Measurements from ENCODE around the gene PCDHA2. TPM values are rescaled to one million over a fixed set of nuclear protein-coding genes. Genes with fewer than 3 reads are reported as not detected.
"Not testable (repeated sequence)": the region's sequence is repeated elsewhere in the genome, so short reads cannot be mapped to it uniquely, and the experiment has no call there.

Gene PCDHA2
- not detected for total RNA-seq

DNA sequence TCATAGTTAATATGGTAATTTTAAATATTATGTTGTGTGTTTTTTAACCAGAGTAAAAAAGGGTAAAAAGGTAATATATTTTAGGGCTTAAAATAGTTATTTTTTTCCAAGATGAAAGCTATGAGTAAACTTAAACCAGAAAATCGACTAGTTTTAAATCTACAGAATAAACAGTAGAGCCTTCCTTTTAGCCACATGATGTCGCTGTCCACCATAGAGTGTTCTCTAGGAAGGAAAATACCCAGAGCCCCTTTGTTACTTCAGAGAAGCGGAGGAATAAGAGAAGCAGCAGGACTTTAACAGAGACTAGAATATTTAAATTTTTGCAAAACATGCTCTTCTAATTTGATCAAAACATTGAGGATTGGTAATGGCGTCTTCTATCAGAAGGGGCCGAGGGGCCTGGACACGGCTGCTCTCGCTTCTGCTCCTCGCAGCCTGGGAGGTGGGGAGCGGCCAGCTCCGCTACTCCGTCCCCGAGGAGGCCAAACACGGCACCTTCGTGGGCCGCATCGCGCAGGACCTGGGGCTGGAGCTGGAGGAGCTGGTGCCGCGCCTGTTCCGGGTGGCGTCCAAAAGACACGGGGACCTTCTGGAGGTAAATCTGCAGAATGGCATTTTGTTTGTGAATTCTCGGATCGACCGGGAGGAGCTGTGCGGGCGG, at the start of gene PCDHA2:
PCDHA2 (plus strand) TSS at position 258 of the 664 bp plus-strand sequence.
- Mint-ChIP-seq H3K4me3 (no peak within 1 kb of the TSS), H3K27ac (no peak within 1 kb of the TSS), H3K4me1 (no peaks in the 10 kb centered on the region), H3K27me3 (peaks cover 4% of the 10 kb centered on the region), H3K36me3 (ENCODE audit: low read depth) (no peaks in the 10 kb centered on the region), H3K9me3 (peaks cover 27% of the 10 kb centered on the region)
- DNase-seq = no peak
- ChIA-PET POLR2A (no interaction called here), CTCF (interaction anchor here (1.2 kb wide), 1 partner anchor 8 kb away, joined by 3 read pairs; no protein-coding TSS in a partner anchor)

DNA sequence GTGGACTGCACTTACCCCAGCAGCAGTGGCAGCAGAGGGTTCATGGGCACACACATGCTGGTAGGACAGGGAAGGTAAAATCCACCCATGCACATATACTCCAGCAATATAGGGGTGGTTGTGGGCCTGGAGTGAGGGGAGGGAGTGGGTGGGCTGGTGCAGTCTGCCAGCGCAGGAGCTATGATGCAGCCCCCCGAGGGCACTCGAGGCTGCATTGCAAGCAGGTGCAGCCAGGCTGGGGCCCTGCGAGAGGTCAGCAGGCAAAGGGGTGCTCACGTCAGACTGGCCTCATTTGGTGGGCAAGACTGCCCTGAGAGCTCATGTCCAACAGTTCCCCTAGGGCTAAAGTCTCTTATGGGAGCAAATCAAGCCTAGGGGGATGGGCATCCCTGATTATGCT, 41.1 kb upstream of the PCDHA2 start:
- no peak for DNase-seq
- H3K36me3 Mint-ChIP-seq (ENCODE audit: low read depth) = no peaks in the 10 kb centered on the region
- peaks cover 52% of the 10 kb centered on the region for H3K9me3 Mint-ChIP-seq
- CTCF ChIA-PET = no interaction called here
- no peaks in the 10 kb centered on the region for H3K4me1 Mint-ChIP-seq
- H3K4me3 Mint-ChIP-seq = no peak overlapping the region
- H3K27me3 Mint-ChIP-seq = no peaks in the 10 kb centered on the region
- POLR2A ChIA-PET = no interaction called here
- no peak overlapping the region for H3K27ac Mint-ChIP-seq

DNA sequence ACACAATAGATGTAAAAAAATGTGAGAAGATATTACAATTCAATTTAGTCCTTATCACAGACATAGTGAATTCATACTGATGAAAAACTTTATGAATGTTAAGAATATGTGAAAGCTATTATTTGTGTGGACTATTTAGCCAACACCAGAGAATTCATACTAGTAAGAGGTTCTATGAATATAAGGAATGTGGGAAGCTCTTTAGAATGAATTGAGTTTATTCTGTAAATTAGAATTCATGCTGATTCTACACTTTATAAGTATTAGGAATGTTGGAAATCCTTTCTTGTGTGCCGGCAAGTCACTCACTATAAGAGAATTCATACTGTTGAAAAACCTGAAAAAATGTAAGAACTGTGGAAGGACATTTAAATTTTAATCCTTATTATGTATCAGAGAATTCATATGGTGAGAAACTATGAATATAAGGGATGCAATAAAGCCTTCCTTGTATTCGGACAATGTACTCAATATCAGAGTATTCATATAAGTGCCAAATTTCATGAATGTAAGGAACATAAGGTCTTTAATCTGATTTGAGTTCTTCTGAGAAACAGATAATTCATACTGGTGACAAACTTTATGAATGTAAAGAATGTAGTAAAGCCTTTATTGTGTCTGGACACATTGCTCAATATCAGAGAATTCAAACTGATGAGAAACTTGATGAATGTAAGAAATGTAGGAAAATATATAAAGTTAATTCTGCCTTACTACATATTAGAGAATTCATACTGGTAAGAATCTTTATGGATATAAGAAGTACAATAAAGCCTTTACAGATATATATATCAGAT, 30.3 kb upstream of the PCDHA2 start:
- Mint-ChIP-seq H3K27me3 (no peaks in the 10 kb centered on the region), H3K4me3 (no peak overlapping the region), H3K36me3 (ENCODE audit: low read depth) (peaks cover 5% of the 10 kb centered on the region), H3K27ac (no peak overlapping the region), H3K9me3 (peaks cover 63% of the 10 kb centered on the region), H3K4me1 (no peaks in the 10 kb centered on the region)
- no peak for DNase-seq
- POLR2A ChIA-PET = no interaction called here
- CTCF ChIA-PET = no interaction called here

DNA sequence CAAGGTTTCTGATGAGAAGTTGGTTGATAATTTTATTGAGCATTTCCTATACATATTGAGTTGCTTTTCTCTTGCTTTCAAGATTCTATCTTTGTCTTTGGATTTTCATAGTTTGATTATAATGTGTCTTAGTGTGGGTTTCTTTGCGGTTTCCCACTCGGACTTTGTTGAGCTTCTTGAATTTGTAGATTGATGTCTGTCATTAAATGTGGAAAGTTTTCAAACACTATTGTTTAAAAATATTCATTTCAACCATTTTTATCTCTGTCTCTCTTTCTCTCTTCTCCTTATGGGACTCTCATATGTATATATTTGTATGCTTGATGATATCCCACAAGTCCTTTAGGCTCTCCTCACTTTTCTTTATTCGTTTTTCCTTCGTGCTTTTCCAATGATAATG, 27.2 kb upstream of the PCDHA2 start:
- Mint-ChIP-seq H3K27ac (no peak overlapping the region), H3K36me3 (ENCODE audit: low read depth) (peaks cover 3% of the 10 kb centered on the region), H3K9me3 (peaks cover 53% of the 10 kb centered on the region), H3K4me3 (no peak overlapping the region), H3K27me3 (no peaks in the 10 kb centered on the region), H3K4me1 (no peaks in the 10 kb centered on the region)
- ChIA-PET CTCF (no interaction called here), POLR2A (no interaction called here)
- DNase-seq = no peak

- no peaks in the 10 kb centered on the region for H3K27me3 Mint-ChIP-seq
- no peaks in the 10 kb centered on the region for H3K36me3 Mint-ChIP-seq (ENCODE audit: low read depth)
- H3K9me3 Mint-ChIP-seq = peaks cover 47% of the 10 kb centered on the region
- POLR2A ChIA-PET = no interaction called here
- CTCF ChIA-PET = no interaction called here
- H3K27ac Mint-ChIP-seq = no peak overlapping the region
- no peak overlapping the region for H3K4me3 Mint-ChIP-seq
- DNase-seq = no peak
- no peaks in the 10 kb centered on the region for H3K4me1 Mint-ChIP-seq
Measured at GRCh38 chr5:140780512-140780911, 14.1 kb upstream of the PCDHA2 start.

GRCh38 chr5:140785905-140786686, 8.6 kb upstream of the PCDHA2 start, which contains the start of gene PCDHA1:
TSS of gene PCDHA1 (plus strand) at chr5:140786140.
- H3K36me3 Mint-ChIP-seq (ENCODE audit: low read depth) = no peaks in the 10 kb centered on the region
- POLR2A ChIA-PET = no interaction called here

GRCh38 chr5:140787422-140787821, 7.2 kb upstream of the PCDHA2 start:
- not testable (repeated sequence) for H3K27me3 Mint-ChIP-seq

More at GRCh38 chr5:140785905-140786686, 8.6 kb upstream of the PCDHA2 start, which contains the start of gene PCDHA1:
- peaks cover 4% of the 10 kb centered on the region for H3K27me3 Mint-ChIP-seq
- no peak for DNase-seq
- CTCF ChIA-PET = interaction anchor here (1.0 kb wide), 1 partner anchor 9 kb away, joined by 3 read pairs; the partner anchor contains the start of gene PCDHA2
- H3K27ac Mint-ChIP-seq = no peak within 1 kb of the TSS
- H3K4me3 Mint-ChIP-seq = no peak within 1 kb of the TSS
- peaks cover 31% of the 10 kb centered on the region for H3K9me3 Mint-ChIP-seq
- H3K4me1 Mint-ChIP-seq = peaks cover 1% of the 10 kb centered on the region

GRCh38 chr5:140787849-140788504, 6.7 kb upstream of the PCDHA2 start:
- H3K4me1 Mint-ChIP-seq; H3K36me3 Mint-ChIP-seq (ENCODE audit: low read depth); POLR2A ChIA-PET; CTCF ChIA-PET; H3K4me3 Mint-ChIP-seq; H3K27me3 Mint-ChIP-seq; H3K27ac Mint-ChIP-seq; DNase-seq: not testable (repeated sequence)
- H3K9me3 Mint-ChIP-seq = peaks cover 24% of the 10 kb centered on the region

More at GRCh38 chr5:140787422-140787821, 7.2 kb upstream of the PCDHA2 start:
- POLR2A ChIA-PET; DNase-seq; H3K36me3 Mint-ChIP-seq (ENCODE audit: low read depth); H3K27ac Mint-ChIP-seq; H3K4me3 Mint-ChIP-seq; H3K4me1 Mint-ChIP-seq: not testable (repeated sequence)
- peaks cover 27% of the 10 kb centered on the region for H3K9me3 Mint-ChIP-seq
- CTCF ChIA-PET = interaction anchor here (1.0 kb wide), 1 partner anchor 8 kb away, joined by 3 read pairs; the partner anchor contains the start of gene PCDHA2

DNA sequence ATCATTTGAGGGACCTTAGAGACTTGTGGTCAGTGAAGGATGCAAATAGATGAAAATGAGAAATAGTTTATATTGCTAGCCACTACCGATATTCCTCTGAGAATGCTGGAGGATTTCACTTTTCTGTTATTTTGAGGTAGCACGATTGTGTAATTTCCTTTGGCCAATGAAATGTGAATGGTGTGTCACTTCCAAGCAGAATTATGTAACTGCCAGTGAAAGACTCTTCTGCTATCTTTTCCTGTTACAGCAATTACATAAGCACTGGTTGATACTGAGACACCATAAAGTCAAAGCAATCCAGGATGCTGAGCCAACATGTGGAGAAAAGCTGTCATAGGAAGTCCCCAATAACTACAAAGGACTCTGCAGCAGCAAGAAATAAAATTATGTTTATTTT, 3.6 kb upstream of the PCDHA2 start:
- Mint-ChIP-seq H3K4me1 (no peaks in the 10 kb centered on the region), H3K27ac (no peak overlapping the region)
- CTCF ChIA-PET = no interaction called here

GRCh38 chr5:140795259-140795641, 598 bp downstream of the PCDHA2 start:
- H3K4me1 Mint-ChIP-seq = no peaks in the 10 kb centered on the region
- peaks cover 28% of the 10 kb centered on the region for H3K9me3 Mint-ChIP-seq
- no peak overlapping the region for H3K4me3 Mint-ChIP-seq
- peaks cover 5% of the 10 kb centered on the region for H3K27me3 Mint-ChIP-seq
- H3K36me3 Mint-ChIP-seq (ENCODE audit: low read depth) = no peaks in the 10 kb centered on the region
- DNase-seq = no peak
- H3K27ac Mint-ChIP-seq = no peak overlapping the region
- POLR2A ChIA-PET = no interaction called here
- CTCF ChIA-PET = interaction anchor here (1.2 kb wide), 1 partner anchor 9 kb away, joined by 3 read pairs; no protein-coding TSS in a partner anchor

More for the DNA sequence above, 3.6 kb upstream of the PCDHA2 start:
- POLR2A ChIA-PET = no interaction called here
- Mint-ChIP-seq H3K4me3 (no peak overlapping the region), H3K36me3 (ENCODE audit: low read depth) (no peaks in the 10 kb centered on the region), H3K27me3 (peaks cover 8% of the 10 kb centered on the region), H3K9me3 (peaks cover 34% of the 10 kb centered on the region)
- DNase-seq = no peak

- H3K36me3 Mint-ChIP-seq (ENCODE audit: low read depth); POLR2A ChIA-PET; H3K4me3 Mint-ChIP-seq: not testable (repeated sequence)
Measured at GRCh38 chr5:140796072-140796717, 1.5 kb downstream of the PCDHA2 start.

GRCh38 chr5:140796718-140797095, 2.1 kb downstream of the PCDHA2 start:
- peaks cover 32% of the 10 kb centered on the region for H3K9me3 Mint-ChIP-seq
- POLR2A ChIA-PET = no interaction called here
- DNase-seq = no peak
- CTCF ChIA-PET = no interaction called here
- no peaks in the 10 kb centered on the region for H3K4me1 Mint-ChIP-seq
- no peak overlapping the region for H3K4me3 Mint-ChIP-seq
- peaks cover 5% of the 10 kb centered on the region for H3K27me3 Mint-ChIP-seq
- no peak overlapping the region for H3K27ac Mint-ChIP-seq
- no peaks in the 10 kb centered on the region for H3K36me3 Mint-ChIP-seq (ENCODE audit: low read depth)

More at GRCh38 chr5:140796072-140796717, 1.5 kb downstream of the PCDHA2 start:
- DNase-seq, H3K4me1 Mint-ChIP-seq, H3K27ac Mint-ChIP-seq, CTCF ChIA-PET, H3K27me3 Mint-ChIP-seq: not testable (repeated sequence)
- H3K9me3 Mint-ChIP-seq = peaks cover 28% of the 10 kb centered on the region
